ENCODE results near the gene ADAMTS2.

The ADAMTS2 gene

DNA sequence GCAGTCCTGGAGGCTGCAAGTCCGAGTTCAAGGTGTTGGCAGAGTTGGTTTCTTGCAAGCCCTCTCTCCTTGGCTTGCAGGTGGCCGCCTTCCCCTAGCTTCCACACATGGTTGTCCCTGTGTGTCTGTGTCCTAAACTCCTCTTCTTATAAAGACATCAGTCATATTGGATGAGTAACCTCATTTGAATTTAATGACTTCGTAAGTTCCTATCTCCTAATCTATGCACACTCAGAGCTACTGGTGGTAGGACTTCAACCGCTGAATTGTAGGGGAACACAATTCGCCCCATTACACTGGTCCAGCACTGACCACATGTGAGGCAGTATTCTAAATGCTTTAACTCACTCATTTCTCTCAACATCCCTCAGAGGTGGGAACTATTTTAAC, 25.9 kb upstream of the ADAMTS2 start:
- Histone ChIP-seq H3K27me3 (ENCODE audit: control insufficient read depth, insufficient read depth, low read length) (no peaks in the 10 kb centered on the region), H3K27ac (ENCODE audit: low read length) (no peak overlapping the region), H3K4me3 (ENCODE audit: low read length) (no peak overlapping the region), H3K4me1 (ENCODE audit: control insufficient read depth, insufficient read depth, low read length) (no peaks in the 10 kb centered on the region), H3K36me3 (ENCODE audit: control insufficient read depth, insufficient read depth, low read length) (no peaks in the 10 kb centered on the region; the same call in 1 of the 2 replicates), H3K9me3 (ENCODE audit: control insufficient read depth, insufficient read depth, low read length) (no peaks in the 10 kb centered on the region)
- DNase-seq (ENCODE audit: low read depth, low spot score) = no peak
- WGBS (ENCODE audit: insufficient coverage, insufficient read length) = no CpG with 5 or more reads among the region's 5 CpGs

DNA sequence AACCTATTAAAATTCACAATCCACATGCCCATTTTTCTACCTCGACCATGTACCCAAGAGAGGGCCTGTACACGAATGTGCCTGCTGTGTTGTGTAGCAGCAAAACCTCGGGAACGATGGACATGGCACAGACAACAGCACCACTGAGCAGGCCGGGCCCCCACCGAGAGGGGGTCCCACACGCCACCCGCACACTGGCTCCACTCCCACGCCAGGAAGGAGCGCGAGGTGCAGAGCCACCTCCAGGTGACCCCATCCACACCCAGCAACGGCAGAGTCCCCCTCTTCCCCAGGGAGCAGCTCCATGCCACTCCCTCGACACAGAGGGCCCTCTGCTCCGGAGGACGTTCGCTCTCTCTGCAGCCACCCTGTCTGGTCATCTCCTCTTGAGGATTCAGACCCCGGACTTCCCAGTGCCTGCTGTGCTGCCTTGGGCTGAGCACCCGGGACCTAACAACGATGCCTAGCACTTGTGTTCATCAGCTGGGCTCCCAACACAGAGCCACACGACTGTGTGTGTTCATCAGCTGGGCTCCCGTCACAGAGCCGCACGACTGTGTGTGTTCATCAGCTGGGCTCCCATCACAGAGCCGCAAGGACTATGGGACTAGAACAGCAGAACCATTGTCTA, 25.3 kb upstream of the ADAMTS2 start:
- H3K4me1 ChIP-seq (ENCODE audit: control insufficient read depth, insufficient read depth, low read length) = no peaks in the 10 kb centered on the region
- WGBS (ENCODE audit: insufficient coverage, insufficient read length) = no CpG with 5 or more reads among the region's 24 CpGs
- H3K4me3 ChIP-seq (ENCODE audit: low read length) = no peak overlapping the region
- H3K36me3 ChIP-seq (ENCODE audit: control insufficient read depth, insufficient read depth, low read length) = no peaks in the 10 kb centered on the region; the same call in 1 of the 2 replicates
- no peaks in the 10 kb centered on the region for H3K9me3 ChIP-seq (ENCODE audit: control insufficient read depth, insufficient read depth, low read length)
- no peaks in the 10 kb centered on the region for H3K27me3 ChIP-seq (ENCODE audit: control insufficient read depth, insufficient read depth, low read length)
- H3K27ac ChIP-seq (ENCODE audit: low read length) = no peak overlapping the region
- no peak for DNase-seq (ENCODE audit: low read depth, low spot score)

DNA sequence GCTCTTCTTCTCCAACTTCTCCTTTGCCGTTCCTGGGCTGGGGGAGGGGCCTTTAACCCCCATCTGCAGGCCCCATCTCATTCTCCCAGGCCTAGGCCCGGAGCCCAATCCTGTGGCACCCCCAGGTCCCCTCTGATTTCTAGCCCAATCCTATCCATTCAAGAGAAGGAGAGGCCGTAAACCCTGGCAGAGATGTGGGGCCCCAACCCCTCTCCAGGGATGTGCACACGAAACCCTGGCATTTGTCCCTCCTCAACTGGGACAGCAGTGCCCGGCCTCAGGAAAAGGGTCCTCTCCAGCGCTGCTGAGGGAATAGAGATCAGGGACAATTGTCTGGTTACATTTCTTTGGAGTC, 24.2 kb upstream of the ADAMTS2 start:
- WGBS (ENCODE audit: insufficient coverage, insufficient read length) = no CpG with 5 or more reads among the region's 6 CpGs
- H3K9me3 ChIP-seq (ENCODE audit: control insufficient read depth, insufficient read depth, low read length) = no peaks in the 10 kb centered on the region
- H3K4me1 ChIP-seq (ENCODE audit: control insufficient read depth, insufficient read depth, low read length) = no peaks in the 10 kb centered on the region
- H3K27ac ChIP-seq (ENCODE audit: low read length) = no peak overlapping the region
- DNase-seq (ENCODE audit: low read depth, low spot score) = no peak
- no peaks in the 10 kb centered on the region; the same call in 1 of the 2 replicates for H3K36me3 ChIP-seq (ENCODE audit: control insufficient read depth, insufficient read depth, low read length)
- H3K4me3 ChIP-seq (ENCODE audit: low read length) = no peak overlapping the region
- H3K27me3 ChIP-seq (ENCODE audit: control insufficient read depth, insufficient read depth, low read length) = no peaks in the 10 kb centered on the region

DNA sequence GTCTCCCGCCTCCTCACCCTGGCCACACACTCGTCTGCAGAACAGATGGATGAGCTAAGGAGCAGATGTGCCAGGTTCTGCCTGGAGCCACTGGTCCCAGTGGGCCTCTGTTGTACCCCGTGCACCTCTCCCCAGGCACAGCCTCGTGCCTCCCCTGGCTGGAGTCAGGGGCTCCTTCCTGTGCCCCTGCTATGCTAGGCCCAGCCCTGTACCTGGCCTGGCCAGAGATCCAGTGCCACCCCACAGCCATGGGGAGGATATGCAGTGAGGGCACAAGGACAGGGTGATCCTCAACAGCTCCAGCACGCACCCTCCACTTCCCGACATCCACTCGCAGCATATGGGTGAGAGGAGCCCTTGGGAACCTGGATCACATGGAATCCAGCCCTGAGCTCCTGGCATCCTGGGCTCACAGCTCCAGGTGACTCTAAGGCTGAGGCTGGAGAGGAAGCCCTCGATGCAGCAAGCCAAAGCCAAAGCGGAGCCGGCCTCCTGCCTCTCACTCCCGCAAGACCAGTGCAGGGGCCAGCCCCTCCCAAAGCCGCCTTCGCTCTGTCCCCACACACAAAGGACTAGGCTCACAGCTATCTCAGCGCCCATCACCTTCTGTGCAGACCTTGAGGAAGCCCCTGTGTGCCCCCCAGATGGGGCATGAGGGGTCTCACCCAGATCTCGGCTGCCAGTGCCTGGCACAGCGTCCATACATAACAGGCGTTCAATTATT, 23.7 kb upstream of the ADAMTS2 start:
- Histone ChIP-seq H3K27ac (ENCODE audit: low read length) (no peak overlapping the region), H3K4me3 (ENCODE audit: low read length) (no peak overlapping the region), H3K36me3 (ENCODE audit: control insufficient read depth, insufficient read depth, low read length) (no peaks in the 10 kb centered on the region; the same call in 1 of the 2 replicates), H3K9me3 (ENCODE audit: control insufficient read depth, insufficient read depth, low read length) (no peaks in the 10 kb centered on the region), H3K27me3 (ENCODE audit: control insufficient read depth, insufficient read depth, low read length) (no peaks in the 10 kb centered on the region), H3K4me1 (ENCODE audit: control insufficient read depth, insufficient read depth, low read length) (no peaks in the 10 kb centered on the region)
- no peak for DNase-seq (ENCODE audit: low read depth, low spot score)
- no CpG with 5 or more reads among the region's 17 CpGs for WGBS (ENCODE audit: insufficient coverage, insufficient read length)

DNA sequence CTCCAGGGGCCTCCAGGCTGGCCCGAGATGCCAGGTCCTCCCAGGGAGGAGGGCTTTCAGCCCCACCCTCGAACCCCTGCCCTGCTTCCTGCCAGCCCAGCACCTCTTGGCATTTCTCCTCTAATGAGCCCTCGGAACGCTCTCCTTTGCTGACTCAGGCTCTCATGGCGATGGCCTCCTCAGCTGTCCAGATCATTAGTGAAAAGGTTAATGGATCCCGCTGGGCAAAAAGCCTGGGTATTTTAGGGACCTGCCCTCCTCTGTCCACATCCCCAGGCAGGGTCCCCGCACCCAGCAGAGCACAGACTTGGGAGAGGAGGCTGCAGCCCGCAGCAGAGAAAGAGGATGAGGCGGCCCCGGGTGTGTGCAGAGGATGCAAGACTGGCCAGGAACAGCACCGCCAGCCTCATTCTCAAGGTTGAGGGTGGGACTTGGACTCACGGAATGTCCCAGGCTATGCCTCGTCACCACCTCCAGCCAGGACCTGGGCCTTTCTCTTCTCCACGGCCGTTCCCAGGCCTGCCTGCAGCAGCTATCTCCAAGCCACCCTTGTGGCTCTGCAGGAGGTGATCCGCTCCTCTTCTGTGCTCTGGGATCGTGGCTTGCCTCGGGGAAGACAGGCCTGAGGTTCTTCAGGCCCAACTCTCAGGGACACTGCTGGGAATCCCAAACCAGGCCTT, 23.0 kb upstream of the ADAMTS2 start:
- Histone ChIP-seq H3K27ac (ENCODE audit: low read length) (no peak overlapping the region), H3K4me3 (ENCODE audit: low read length) (no peak overlapping the region), H3K4me1 (ENCODE audit: control insufficient read depth, insufficient read depth, low read length) (no peaks in the 10 kb centered on the region), H3K36me3 (ENCODE audit: control insufficient read depth, insufficient read depth, low read length) (no peaks in the 10 kb centered on the region), H3K27me3 (ENCODE audit: control insufficient read depth, insufficient read depth, low read length) (no peaks in the 10 kb centered on the region), H3K9me3 (ENCODE audit: control insufficient read depth, insufficient read depth, low read length) (no peaks in the 10 kb centered on the region)
- no peak for DNase-seq (ENCODE audit: low read depth, low spot score)
- WGBS (ENCODE audit: insufficient coverage, insufficient read length) = no CpG with 5 or more reads among the region's 18 CpGs

DNA sequence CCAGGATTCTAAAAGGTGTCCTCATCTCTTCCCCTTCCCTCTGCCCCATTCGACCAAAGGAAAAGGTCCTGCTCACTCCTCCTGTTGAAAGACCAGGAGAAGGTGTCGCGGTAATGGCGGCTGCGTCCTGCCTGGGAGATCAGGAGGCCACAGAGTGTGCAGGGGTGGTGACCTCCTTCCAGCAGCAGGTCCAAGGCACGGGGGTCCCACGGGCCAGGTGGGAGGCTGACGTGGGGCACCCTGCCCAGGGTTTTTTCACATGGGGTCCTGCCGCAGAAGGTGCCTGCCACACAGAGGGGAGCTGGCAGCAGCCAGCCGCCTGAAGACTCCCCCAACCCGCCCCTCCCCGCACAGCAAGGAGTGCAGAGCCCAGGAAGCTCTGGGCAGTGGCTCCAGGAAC, 22.2 kb upstream of the ADAMTS2 start:
- H3K27me3 ChIP-seq (ENCODE audit: control insufficient read depth, insufficient read depth, low read length) = no peaks in the 10 kb centered on the region
- no peak for DNase-seq (ENCODE audit: low read depth, low spot score)
- no peaks in the 10 kb centered on the region for H3K36me3 ChIP-seq (ENCODE audit: control insufficient read depth, insufficient read depth, low read length)
- no peaks in the 10 kb centered on the region for H3K4me1 ChIP-seq (ENCODE audit: control insufficient read depth, insufficient read depth, low read length)
- H3K27ac ChIP-seq (ENCODE audit: low read length) = no peak overlapping the region
- no peak overlapping the region for H3K4me3 ChIP-seq (ENCODE audit: low read length)
- WGBS (ENCODE audit: insufficient coverage, insufficient read length) = no CpG with 5 or more reads among the region's 12 CpGs
- H3K9me3 ChIP-seq (ENCODE audit: control insufficient read depth, insufficient read depth, low read length) = no peaks in the 10 kb centered on the region

DNA sequence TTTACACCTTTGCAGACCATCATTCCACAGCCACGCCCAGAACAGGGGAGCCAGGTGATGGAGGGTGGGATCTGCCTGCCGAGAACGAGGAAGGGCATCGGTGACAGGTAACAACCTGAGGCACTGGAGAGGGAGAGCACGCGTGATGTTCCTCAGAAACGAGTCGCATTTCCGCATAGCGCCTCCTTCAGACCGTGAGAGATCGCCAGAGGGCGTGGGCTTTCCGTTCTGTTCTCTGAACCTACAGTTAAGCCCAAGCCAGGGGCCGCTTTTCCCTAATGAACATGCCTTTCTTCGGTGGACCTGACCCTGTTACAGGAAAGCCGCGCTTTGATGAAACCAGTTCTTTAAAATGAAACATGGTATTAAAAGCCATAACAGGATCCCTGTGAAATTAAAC, 17.1 kb upstream of the ADAMTS2 start:
- H3K36me3 ChIP-seq (ENCODE audit: control insufficient read depth, insufficient read depth, low read length) = no peaks in the 10 kb centered on the region

DNA sequence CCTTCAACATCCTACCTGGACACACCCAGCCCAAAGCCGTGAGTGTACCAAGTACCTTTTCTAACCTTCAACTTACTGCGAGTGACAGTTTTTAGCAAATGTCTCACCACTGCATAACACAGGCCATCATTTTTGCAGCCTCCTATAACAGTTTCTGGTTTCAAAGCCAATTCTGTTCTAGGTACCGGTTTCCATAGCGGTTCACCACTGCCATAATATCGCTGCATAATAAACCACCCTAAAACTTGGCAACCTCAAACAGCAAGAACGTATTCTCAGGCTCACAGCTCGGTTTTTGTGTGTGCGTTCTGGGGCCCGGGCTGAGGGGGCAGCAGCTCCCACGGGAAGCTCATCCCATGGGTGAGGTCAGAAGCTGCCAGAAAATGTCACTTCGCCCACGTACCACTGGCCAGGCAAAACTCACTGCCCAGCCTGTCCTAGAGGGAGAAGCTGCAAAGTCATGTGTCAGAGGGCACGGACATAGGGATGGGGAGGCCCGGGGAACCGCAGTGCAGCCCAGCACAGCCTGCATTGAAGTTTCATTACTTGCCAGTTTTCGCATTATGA, 15.9 kb upstream of the ADAMTS2 start:
- Histone ChIP-seq H3K4me1 (ENCODE audit: control insufficient read depth, insufficient read depth, low read length) (no peaks in the 10 kb centered on the region), H3K4me3 (ENCODE audit: low read length) (no peak overlapping the region), H3K36me3 (ENCODE audit: control insufficient read depth, insufficient read depth, low read length) (no peaks in the 10 kb centered on the region), H3K27ac (ENCODE audit: low read length) (no peak overlapping the region), H3K9me3 (ENCODE audit: control insufficient read depth, insufficient read depth, low read length) (no peaks in the 10 kb centered on the region), H3K27me3 (ENCODE audit: control insufficient read depth, insufficient read depth, low read length) (no peaks in the 10 kb centered on the region)
- DNase-seq (ENCODE audit: low read depth, low spot score) = no peak
- WGBS (ENCODE audit: insufficient coverage, insufficient read length) = no CpG with 5 or more reads among the region's 16 CpGs

More for the DNA sequence above, 17.1 kb upstream of the ADAMTS2 start:
- no CpG with 5 or more reads among the region's 18 CpGs for WGBS (ENCODE audit: insufficient coverage, insufficient read length)
- H3K4me1 ChIP-seq (ENCODE audit: control insufficient read depth, insufficient read depth, low read length) = no peaks in the 10 kb centered on the region
- no peak overlapping the region for H3K4me3 ChIP-seq (ENCODE audit: low read length)
- H3K27me3 ChIP-seq (ENCODE audit: control insufficient read depth, insufficient read depth, low read length) = no peaks in the 10 kb centered on the region
- no peak overlapping the region for H3K27ac ChIP-seq (ENCODE audit: low read length)
- H3K9me3 ChIP-seq (ENCODE audit: control insufficient read depth, insufficient read depth, low read length) = no peaks in the 10 kb centered on the region
- DNase-seq (ENCODE audit: low read depth, low spot score) = no peak

DNA sequence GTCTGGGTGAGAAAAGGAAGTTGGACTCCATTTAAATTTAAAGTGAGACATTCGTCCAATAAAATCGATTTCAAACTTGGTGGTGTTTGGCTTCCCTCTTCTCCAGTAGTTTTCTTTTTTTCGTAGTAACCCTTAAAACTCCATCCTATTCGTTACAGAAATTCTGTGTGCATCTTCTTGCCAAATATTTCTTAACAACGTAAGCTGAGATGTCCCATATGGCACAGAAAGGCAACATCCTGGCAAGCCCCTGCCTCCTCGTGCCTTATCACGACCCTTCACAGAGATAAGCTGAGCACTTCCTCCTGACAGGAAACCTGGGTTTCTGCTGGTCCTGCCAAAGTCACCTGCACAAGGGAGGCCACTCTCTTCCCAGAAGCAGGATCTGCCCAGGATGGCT, 11.8 kb upstream of the ADAMTS2 start:
- Histone ChIP-seq H3K4me1 (ENCODE audit: control insufficient read depth, insufficient read depth, low read length) (no peaks in the 10 kb centered on the region), H3K27me3 (ENCODE audit: control insufficient read depth, insufficient read depth, low read length) (no peaks in the 10 kb centered on the region), H3K27ac (ENCODE audit: low read length) (no peak overlapping the region), H3K4me3 (ENCODE audit: low read length) (no peak overlapping the region), H3K9me3 (ENCODE audit: control insufficient read depth, insufficient read depth, low read length) (no peaks in the 10 kb centered on the region), H3K36me3 (ENCODE audit: control insufficient read depth, insufficient read depth, low read length) (no peaks in the 10 kb centered on the region)
- no CpG with 5 or more reads among the region's 7 CpGs for WGBS (ENCODE audit: insufficient coverage, insufficient read length)
- no peak for DNase-seq (ENCODE audit: low read depth, low spot score)

DNA sequence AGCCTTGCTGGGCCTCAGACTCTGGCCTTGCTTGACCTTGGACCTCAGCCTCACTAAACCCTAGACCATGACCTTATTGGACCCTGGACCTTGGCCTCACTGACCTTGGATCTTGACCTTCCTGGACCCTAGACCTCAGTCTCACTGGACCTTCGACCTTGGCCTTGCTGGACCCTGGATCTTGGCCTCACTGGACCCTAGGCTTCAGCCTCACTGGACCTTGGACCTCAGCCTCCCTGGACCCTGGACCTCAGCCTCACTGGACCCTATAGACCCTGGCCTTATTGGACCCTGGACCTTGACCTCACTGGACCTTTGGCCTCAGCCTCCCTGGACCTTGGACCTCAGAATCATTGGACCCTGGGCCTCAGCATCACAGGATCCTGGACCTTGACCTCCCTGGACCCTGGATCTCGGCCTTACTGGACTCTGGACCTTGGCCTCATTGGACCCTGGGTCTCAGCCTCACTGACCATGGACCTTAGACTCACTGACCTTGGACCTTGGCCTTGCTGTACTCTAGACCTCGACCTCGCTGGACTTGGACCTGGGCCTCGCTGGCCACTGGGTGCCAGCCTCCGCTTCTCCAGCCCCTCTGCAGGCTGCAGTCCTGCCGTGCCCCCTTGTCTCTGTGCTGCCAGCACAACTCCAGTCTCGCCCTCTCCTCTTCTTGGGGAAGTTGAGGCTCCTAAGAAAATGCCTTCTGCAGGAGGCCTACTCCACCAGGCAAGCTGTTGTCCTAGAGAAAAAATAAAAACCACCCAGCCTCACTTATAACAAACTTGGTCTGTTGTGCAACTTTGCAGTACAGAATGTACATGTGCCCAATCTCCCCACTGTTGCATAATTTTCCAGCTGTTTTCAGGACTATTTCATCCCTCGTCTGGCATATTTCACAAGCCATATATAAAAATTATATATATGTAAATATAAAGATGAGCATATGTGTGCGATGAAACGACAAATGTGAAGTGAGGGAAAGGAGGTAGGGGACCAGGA, 11.0 kb upstream of the ADAMTS2 start:
- no peak overlapping the region for H3K27ac ChIP-seq (ENCODE audit: low read length)
- WGBS (ENCODE audit: insufficient coverage, insufficient read length) = no CpG with 5 or more reads among the region's 11 CpGs

More for the DNA sequence above, 11.0 kb upstream of the ADAMTS2 start:
- DNase-seq (ENCODE audit: low read depth, low spot score) = no peak
- H3K4me3 ChIP-seq (ENCODE audit: low read length) = no peak overlapping the region
- no peaks in the 10 kb centered on the region for H3K27me3 ChIP-seq (ENCODE audit: control insufficient read depth, insufficient read depth, low read length)
- no peaks in the 10 kb centered on the region for H3K4me1 ChIP-seq (ENCODE audit: control insufficient read depth, insufficient read depth, low read length)
- H3K9me3 ChIP-seq (ENCODE audit: control insufficient read depth, insufficient read depth, low read length) = no peaks in the 10 kb centered on the region
- H3K36me3 ChIP-seq (ENCODE audit: control insufficient read depth, insufficient read depth, low read length) = no peaks in the 10 kb centered on the region

All from iPS DF 6.9 (cell line).